Retinal pigment epithelial cell (primary cell): ENCODE data around the gene PLA2G2D.
"Not testable (repeated sequence)": the region's sequence is repeated elsewhere in the genome, so short reads cannot be mapped to it uniquely, and the experiment has no call there.

Source experiments
- DNase-seq: peaks from one replicate; pipeline ENCODE4 v3.0.0-alpha.2; 2010; ENCODE audit warnings: low read depth
- H3K4me3 ChIP-seq: 2 replicates; pipeline ENCODE4 v1.5.1; 2011; ENCODE audit warnings: mild to moderate bottlenecking, low read length, control low read depth, moderate library complexity
- TF ChIP-seq, protein P1 (sequence below): conservative IDR thresholded peaks from 2 replicates; pipeline ENCODE4 v1.5.1; 2011; ENCODE audit warnings: low read depth, low read length, control low read depth, inconsistent platforms

The PLA2G2D gene

DNA sequence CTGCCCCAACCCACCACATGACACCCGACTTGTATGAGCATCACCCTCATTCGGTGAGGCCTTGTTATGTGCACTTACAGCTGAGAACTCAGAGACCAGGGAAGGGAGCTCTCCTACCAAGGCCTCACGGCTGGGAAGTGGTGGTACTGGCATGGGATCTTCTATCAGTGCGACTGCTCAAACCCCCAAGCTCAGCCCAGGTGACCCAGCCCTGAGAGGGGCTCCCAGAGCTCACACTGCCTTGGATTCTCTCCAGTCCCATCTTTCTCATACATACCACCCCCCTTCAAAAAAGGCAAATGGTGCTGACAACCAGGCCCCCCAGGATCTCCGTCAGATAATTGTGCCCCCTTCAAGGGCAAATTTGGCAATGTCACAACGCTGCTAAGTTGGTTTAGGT lies 19.0 kb upstream of the PLA2G2D start:
- TF ChIP-seq, protein P1, sequence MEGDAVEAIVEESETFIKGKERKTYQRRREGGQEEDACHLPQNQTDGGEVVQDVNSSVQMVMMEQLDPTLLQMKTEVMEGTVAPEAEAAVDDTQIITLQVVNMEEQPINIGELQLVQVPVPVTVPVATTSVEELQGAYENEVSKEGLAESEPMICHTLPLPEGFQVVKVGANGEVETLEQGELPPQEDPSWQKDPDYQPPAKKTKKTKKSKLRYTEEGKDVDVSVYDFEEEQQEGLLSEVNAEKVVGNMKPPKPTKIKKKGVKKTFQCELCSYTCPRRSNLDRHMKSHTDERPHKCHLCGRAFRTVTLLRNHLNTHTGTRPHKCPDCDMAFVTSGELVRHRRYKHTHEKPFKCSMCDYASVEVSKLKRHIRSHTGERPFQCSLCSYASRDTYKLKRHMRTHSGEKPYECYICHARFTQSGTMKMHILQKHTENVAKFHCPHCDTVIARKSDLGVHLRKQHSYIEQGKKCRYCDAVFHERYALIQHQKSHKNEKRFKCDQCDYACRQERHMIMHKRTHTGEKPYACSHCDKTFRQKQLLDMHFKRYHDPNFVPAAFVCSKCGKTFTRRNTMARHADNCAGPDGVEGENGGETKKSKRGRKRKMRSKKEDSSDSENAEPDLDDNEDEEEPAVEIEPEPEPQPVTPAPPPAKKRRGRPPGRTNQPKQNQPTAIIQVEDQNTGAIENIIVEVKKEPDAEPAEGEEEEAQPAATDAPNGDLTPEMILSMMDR, result no peak
- H3K4me3 ChIP-seq, result no peak overlapping the region

DNA sequence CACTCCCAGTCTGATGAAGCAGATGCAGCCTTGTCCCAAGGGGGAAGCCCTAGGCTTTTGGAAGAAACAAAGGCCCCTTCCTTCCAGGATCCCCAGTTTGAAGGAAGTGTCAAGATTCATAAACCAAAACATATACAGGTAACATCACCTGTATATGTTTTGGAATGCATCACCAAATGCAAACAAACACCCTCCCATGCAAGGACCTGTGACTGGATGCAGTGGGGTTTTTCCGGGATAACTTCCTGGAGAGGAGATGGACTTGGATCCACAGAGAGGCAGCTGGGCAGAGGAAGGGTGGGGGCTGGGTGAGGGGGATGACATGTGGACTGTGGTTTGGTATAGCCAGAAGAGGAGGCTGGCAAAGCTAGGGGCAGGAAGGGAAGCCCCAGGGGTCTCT lies 18.3 kb upstream of the PLA2G2D start:
- DNase-seq, result no peak
- no peak overlapping the region for H3K4me3 ChIP-seq
- TF ChIP-seq, protein P1, result no peak

More for the DNA sequence above, 19.0 kb upstream of the PLA2G2D start:
- no peak for DNase-seq

DNA sequence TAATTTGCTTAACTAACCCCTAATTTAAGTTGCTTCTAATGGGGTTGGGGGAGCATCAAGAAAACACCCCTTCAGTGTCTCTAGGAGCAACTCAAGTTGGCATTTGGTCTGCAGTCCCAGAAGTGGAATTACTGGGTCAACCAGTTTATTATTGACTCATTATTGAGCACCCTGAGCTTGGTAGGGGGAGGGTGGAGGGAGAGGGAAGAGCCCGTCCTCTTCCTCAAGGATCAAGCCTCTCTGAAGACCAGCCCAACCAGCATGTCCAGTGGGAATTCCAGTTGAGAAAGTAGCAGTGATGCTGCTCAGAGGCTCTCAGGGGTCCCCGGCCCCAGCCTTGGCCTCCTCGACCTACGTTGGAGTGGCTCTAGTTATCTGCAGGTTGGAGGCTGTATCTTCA lies 17.7 kb upstream of the PLA2G2D start:
- TF ChIP-seq, protein P1, result no peak
- no peak overlapping the region for H3K4me3 ChIP-seq
- DNase-seq, result no peak

DNA sequence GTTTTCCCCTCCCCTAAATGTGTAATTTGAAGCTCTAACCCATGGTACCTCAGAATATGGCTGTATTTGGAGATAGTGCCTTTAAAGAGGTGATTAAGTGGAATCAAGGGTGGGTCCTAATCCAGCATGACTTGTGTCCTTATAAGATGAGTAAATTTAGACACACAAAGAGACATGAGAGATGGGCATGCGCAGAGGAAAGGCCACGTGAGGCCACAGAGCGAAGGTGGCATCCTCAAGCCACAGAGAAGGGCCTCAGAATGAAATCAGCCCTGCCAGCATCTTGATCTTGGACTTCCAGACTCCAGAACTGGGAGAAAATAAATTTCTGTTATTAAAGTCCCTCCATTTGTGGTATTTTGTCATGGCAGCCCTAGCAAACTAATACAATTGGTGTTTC lies 16.9 kb upstream of the PLA2G2D start:
- DNase-seq, result no peak
- no peak overlapping the region for H3K4me3 ChIP-seq
- TF ChIP-seq, protein P1, result no peak

DNA sequence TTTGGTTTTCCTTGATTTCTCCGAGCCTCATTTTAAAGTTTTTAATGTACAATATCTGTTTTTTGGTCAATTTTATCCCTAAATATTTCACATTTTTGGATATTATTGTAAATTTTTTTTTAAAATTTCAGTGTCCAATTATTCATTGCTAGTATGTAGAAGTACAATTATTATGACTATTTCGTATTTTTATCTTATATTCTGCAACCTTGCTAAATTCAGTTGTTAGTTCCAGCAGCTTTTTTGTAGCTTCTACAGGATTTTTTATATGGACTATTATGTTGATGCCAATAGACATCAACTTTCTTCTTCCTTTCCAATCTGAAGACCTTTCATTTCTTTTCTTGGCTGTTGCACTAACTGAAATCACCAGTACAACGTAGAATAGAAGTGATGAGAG lies 15.7 kb upstream of the PLA2G2D start:
- H3K4me3 ChIP-seq, result no peak overlapping the region
- TF ChIP-seq, protein P1, result no peak
- no peak for DNase-seq

DNA sequence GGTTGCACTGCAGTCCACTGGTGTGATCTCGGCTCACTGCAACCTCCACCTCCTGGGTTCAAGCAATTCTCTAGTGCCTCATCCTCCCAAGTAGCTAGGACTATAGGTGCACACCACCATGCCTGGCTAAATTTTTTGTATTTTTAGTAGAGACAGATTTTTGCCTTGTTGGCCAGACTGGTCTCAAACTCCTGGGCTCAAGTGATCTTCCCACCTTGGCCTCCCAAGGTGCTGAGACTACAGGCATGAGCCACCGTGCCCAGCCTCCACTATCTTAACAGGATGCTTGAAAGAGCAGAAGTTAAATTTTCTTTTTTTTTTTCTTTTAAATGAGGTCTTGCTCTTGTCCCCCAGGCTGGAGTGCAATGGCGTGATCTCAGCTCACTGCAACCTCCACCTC lies 11.2 kb upstream of the PLA2G2D start:
- not testable (repeated sequence) for DNase-seq, H3K4me3 ChIP-seq

DNA sequence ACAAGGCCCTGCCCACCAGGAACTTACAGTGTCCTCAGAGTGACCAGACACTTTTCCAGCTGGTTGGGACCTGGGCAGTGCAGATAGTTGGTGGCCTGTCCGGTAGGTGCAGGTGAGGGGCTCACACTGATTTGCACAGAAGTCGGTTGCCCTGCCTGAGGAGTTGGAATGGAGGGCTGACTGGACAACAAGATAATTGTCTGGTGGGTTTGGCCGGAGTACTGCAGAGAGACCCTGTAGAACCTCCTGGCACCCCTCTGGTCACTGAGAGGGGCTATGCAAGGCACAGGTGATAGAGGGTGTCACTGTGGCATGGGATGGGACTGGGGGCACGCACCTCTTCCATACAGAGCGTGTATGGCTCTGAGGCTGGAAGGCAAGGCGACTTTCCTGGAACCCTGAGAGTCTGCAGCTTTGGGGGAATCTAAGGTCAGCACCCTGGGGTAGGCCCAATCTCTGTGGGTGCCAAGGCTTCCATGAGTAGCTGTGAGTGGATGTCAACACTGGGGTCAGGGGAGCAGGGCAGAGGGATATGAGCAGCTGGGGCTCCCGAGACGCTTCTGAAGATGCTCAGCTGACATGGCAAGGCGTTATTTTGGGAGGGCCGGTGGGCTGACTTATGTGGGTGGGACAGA lies 7.6 kb upstream of the PLA2G2D start:
- no peak overlapping the region for H3K4me3 ChIP-seq
- TF ChIP-seq, protein P1, result no peak
- no peak for DNase-seq
